PFSK-1 (cell line): Measurements from ENCODE around the gene GET4.

ENCODE experiments used
- POLR2AphosphoS5 ChIP-seq: IDR thresholded peaks from 2 replicates; pipeline ENCODE4 v1.6.1; 2012; ENCODE audit warnings: low read depth, mild to moderate bottlenecking, control low read depth, low read length, moderate library complexity
- SIN3A ChIP-seq: IDR thresholded peaks from 2 replicates; pipeline ENCODE4 v1.6.1; 2012; ENCODE audit warnings: mild to moderate bottlenecking, low read length, moderate library complexity, borderline replicate concordance; ENCODE audit not compliant: insufficient read depth
- TAF1 ChIP-seq: IDR thresholded peaks from 2 replicates; pipeline ENCODE4 v1.6.1; 2012; ENCODE audit warnings: low read length, control low read depth, borderline replicate concordance; ENCODE audit not compliant: insufficient read depth
- TF ChIP-seq, protein P1 (sequence below), 2 experiments: IDR thresholded peaks; 2 replicates each; pipeline versions ENCODE4 v1.6.1 to v1.8.0; 2011 to 2012; ENCODE audit warnings: low read depth in 2 of 2, low read length in 2 of 2, control low read depth in 1 of 2, inconsistent platforms in 1 of 2, mild to moderate bottlenecking in 1 of 2, moderate library complexity in 1 of 2; ENCODE audit not compliant: insufficient read depth in 1 of 2

GRCh38 chr7:890868-891267 lies 14.5 kb downstream of the GET4 start:
- TF ChIP-seq TAF1 (no peak), POLR2AphosphoS5 (no peak), SIN3A (no peak)
- TF ChIP-seq, protein P1, sequence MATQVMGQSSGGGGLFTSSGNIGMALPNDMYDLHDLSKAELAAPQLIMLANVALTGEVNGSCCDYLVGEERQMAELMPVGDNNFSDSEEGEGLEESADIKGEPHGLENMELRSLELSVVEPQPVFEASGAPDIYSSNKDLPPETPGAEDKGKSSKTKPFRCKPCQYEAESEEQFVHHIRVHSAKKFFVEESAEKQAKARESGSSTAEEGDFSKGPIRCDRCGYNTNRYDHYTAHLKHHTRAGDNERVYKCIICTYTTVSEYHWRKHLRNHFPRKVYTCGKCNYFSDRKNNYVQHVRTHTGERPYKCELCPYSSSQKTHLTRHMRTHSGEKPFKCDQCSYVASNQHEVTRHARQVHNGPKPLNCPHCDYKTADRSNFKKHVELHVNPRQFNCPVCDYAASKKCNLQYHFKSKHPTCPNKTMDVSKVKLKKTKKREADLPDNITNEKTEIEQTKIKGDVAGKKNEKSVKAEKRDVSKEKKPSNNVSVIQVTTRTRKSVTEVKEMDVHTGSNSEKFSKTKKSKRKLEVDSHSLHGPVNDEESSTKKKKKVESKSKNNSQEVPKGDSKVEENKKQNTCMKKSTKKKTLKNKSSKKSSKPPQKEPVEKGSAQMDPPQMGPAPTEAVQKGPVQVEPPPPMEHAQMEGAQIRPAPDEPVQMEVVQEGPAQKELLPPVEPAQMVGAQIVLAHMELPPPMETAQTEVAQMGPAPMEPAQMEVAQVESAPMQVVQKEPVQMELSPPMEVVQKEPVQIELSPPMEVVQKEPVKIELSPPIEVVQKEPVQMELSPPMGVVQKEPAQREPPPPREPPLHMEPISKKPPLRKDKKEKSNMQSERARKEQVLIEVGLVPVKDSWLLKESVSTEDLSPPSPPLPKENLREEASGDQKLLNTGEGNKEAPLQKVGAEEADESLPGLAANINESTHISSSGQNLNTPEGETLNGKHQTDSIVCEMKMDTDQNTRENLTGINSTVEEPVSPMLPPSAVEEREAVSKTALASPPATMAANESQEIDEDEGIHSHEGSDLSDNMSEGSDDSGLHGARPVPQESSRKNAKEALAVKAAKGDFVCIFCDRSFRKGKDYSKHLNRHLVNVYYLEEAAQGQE (IDR thresholded peaks at IDR 0.05; ENCODE audit: insufficient read depth in 1 of 2, low read depth in 2 of 2, low read length in 2 of 2): no peak
